MM.1S (cell line): ENCODE data around the gene PFDN1.

Experiments used
- EZH2 ChIP-seq: fragments of 300-600 bp; sonication (generic); optimal IDR thresholded peaks from 2 replicates; pipeline ENCODE3; 2017; ENCODE audit warnings: low read depth, mild to moderate bottlenecking, antibody characterized with exemption, low read length, mixed read lengths
- EZH2phosphoT487 ChIP-seq: fragments of 300-600 bp; sonication (generic); IDR thresholded peaks from 2 replicates; pipeline ENCODE4 v1.6.1; 2018; ENCODE audit warnings: antibody characterized with exemption, low read length
- TF ChIP-seq, protein P1 (sequence below): fragments of 300-600 bp; sonication (generic); IDR thresholded peaks from 2 replicates; pipeline ENCODE4 v1.5.1; 2016; ENCODE audit warnings: antibody characterized with exemption, low read length, mixed read lengths

DNA sequence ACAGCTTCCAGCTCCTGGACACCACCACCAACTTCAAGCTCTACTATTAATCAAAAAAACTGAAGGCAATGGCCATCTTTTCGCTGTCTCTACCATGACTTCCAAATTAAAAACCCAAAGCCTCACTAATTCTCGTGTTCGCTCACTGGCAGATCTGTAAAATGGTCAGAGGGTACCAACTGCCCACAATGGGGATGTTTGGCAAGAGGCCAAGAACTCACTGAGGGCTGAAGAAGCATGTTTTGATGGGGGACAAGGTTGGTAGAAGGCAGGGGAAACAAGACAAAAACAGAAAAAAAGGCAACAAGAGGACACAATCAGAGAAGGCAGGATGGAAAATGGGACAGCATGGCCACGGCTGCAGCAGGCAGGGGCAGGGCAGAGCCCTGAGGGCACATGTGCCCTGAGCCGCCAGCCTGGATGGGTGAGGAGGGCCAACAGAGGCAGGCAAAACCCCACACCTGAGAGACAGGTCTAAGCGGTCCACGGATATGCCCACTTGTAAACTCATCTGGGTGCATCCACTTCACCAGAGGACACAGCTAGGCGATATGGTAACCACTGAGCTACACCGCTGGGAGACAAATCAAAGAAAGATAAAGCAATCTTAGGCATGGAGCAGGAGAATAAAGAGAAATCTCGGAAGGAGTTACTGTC is 50.3 kb downstream of the PFDN1 start:
- TF ChIP-seq, protein P1, sequence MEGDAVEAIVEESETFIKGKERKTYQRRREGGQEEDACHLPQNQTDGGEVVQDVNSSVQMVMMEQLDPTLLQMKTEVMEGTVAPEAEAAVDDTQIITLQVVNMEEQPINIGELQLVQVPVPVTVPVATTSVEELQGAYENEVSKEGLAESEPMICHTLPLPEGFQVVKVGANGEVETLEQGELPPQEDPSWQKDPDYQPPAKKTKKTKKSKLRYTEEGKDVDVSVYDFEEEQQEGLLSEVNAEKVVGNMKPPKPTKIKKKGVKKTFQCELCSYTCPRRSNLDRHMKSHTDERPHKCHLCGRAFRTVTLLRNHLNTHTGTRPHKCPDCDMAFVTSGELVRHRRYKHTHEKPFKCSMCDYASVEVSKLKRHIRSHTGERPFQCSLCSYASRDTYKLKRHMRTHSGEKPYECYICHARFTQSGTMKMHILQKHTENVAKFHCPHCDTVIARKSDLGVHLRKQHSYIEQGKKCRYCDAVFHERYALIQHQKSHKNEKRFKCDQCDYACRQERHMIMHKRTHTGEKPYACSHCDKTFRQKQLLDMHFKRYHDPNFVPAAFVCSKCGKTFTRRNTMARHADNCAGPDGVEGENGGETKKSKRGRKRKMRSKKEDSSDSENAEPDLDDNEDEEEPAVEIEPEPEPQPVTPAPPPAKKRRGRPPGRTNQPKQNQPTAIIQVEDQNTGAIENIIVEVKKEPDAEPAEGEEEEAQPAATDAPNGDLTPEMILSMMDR = no peak
- TF ChIP-seq EZH2phosphoT487 (no peak), EZH2 (no peak)
